Chondrocyte (in vitro differentiated cells): Measurements from ENCODE around the gene SLIT3. TPM values are rescaled to one million over a fixed set of nuclear protein-coding genes. Genes with fewer than 3 reads are reported as not detected.

Experiments used
- DNase-seq: peaks from one replicate; pipeline ENCODE4 v3.0.0; 2021; ENCODE audit warnings: mixed read lengths, low spot score
- H3K27ac Mint-ChIP-seq: one replicate; pipeline ENCODE4 v1.8.0; 2021; ENCODE audit warnings: mild to moderate bottlenecking, moderate library complexity, mixed read lengths; ENCODE audit not compliant: unreplicated experiment
- H3K27me3 Mint-ChIP-seq: 2 replicates; pipeline ENCODE4 v1.8.0; 2021; ENCODE audit warnings: low read depth, mixed read lengths
- H3K36me3 Mint-ChIP-seq: 2 replicates; pipeline ENCODE4 v1.8.0; 2021; ENCODE audit warnings: low read depth, mixed read lengths
- H3K4me1 Mint-ChIP-seq: 2 replicates; pipeline ENCODE4 v1.8.0; 2021; ENCODE audit warnings: low read depth, mild to moderate bottlenecking, mixed read lengths
- H3K4me3 Mint-ChIP-seq: one replicate; pipeline ENCODE4 v1.8.0; 2021; ENCODE audit warnings: mild to moderate bottlenecking, moderate library complexity, mixed read lengths; ENCODE audit not compliant: unreplicated experiment
- H3K9me3 Mint-ChIP-seq: 2 replicates; pipeline ENCODE4 v1.8.0; 2021; ENCODE audit warnings: low read depth, mixed read lengths
- CTCF ChIP-seq: fragments of 200-600 bp; sonication (generic); IDR thresholded peaks from 2 replicates; pipeline ENCODE4 v1.5.0; 2021; ENCODE audit warnings: antibody characterized with exemption, mild to moderate bottlenecking, moderate library complexity
- total RNA-seq: library from RNA; stranded (reverse); gene quantifications from 3 replicates; pipeline ENCODE4 v1.2.1, GENCODE V29; 2021

SLIT3 gene
- total RNA-seq, 1 donor from 2014 or later = 116 TPM

- peak overlapping the region; percentile 87 for H3K27ac Mint-ChIP-seq
- H3K4me3 Mint-ChIP-seq = no peak overlapping the region
- no peaks in the 10 kb centered on the region for H3K27me3 Mint-ChIP-seq
- H3K9me3 Mint-ChIP-seq = peaks cover 7% of the 10 kb centered on the region
- no peak for TF ChIP-seq CTCF
- H3K36me3 Mint-ChIP-seq = peaks cover 10% of the 10 kb centered on the region
- no peak for DNase-seq
- peaks cover 47% of the 10 kb centered on the region for H3K4me1 Mint-ChIP-seq
Observed at GRCh38 chr5:169029661-169030274, 271.2 kb downstream of the SLIT3 start.

GRCh38 chr5:169029037-169029436 is 271.9 kb downstream of the SLIT3 start:
- DNase-seq = no peak
- Mint-ChIP-seq H3K27ac (peak overlapping the region; percentile 87), H3K9me3 (peaks cover 3% of the 10 kb centered on the region), H3K4me3 (no peak overlapping the region), H3K4me1 (peaks cover 47% of the 10 kb centered on the region), H3K27me3 (no peaks in the 10 kb centered on the region), H3K36me3 (peaks cover 6% of the 10 kb centered on the region)
- TF ChIP-seq CTCF = no peak

- peak overlapping the region; percentile 3 for H3K4me3 Mint-ChIP-seq
- H3K27me3 Mint-ChIP-seq = no peaks in the 10 kb centered on the region
- no peaks in the 10 kb centered on the region for H3K36me3 Mint-ChIP-seq
- TF ChIP-seq CTCF = no peak
- H3K9me3 Mint-ChIP-seq = no peaks in the 10 kb centered on the region
- H3K4me1 Mint-ChIP-seq = peaks cover 48% of the 10 kb centered on the region
- no peak for DNase-seq
- peak overlapping the region; percentile 90 for H3K27ac Mint-ChIP-seq
Observed at GRCh38 chr5:169027501-169028061, 273.4 kb downstream of the SLIT3 start.

GRCh38 chr5:169025491-169025890 is 275.4 kb downstream of the SLIT3 start:
- no peak for TF ChIP-seq CTCF
- Mint-ChIP-seq H3K27me3 (no peaks in the 10 kb centered on the region), H3K36me3 (no peaks in the 10 kb centered on the region), H3K9me3 (no peaks in the 10 kb centered on the region), H3K27ac (no peak overlapping the region), H3K4me3 (no peak overlapping the region), H3K4me1 (peaks cover 39% of the 10 kb centered on the region)
- no peak for DNase-seq

- H3K9me3 Mint-ChIP-seq = no peaks in the 10 kb centered on the region
- TF ChIP-seq CTCF = no peak
- H3K4me3 Mint-ChIP-seq = no peak overlapping the region
- H3K27me3 Mint-ChIP-seq = no peaks in the 10 kb centered on the region
- H3K27ac Mint-ChIP-seq = no peak overlapping the region
- DNase-seq = no peak
- peaks cover 35% of the 10 kb centered on the region for H3K4me1 Mint-ChIP-seq
- H3K36me3 Mint-ChIP-seq = no peaks in the 10 kb centered on the region
Observed at GRCh38 chr5:169024421-169024820, 276.5 kb downstream of the SLIT3 start.
